ENCODE measurements around the gene AIPL1. TPM values are rescaled to one million over a fixed set of nuclear protein-coding genes. Genes with fewer than 3 reads are reported as not detected.

The AIPL1 gene
- total RNA-seq, 1 donor from 2014 or later = not detected

DNA sequence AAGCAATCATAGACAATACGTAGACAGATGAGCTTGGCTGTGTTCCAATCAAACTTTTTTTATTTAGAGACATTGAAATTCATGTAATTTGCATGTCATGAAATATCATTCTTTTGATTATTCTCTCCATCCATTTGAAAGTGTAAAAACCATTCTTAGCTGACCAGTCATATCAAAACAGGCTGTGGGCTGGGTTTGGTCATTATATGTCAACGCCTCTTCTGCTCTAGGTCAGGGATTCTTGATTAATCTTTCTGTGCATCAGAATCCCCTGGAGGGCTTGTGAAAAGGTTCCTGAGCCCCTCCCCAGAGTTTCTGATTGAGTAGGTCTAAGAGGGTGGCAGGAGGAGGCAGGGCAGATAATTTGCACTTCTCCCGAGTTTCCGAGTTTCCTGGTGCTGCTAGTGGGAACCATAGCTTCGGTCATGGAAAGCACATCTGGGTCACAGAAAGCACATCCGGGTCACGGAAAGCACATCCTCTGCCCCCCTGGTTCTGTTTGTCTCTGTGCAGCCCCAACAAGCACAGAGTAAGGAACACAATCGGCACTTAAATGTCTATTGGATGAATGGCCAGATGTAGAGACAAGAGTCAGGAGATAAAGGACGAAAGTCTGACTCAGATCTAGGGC lies 25.7 kb upstream of the AIPL1 start:
- DNase-seq (ENCODE audit: low spot score in 2 of 2) = no peak
- H3K4me3 ChIP-seq = no peak overlapping the region
- no peaks in the 10 kb centered on the region for H3K4me1 ChIP-seq
- no peaks in the 10 kb centered on the region for H3K36me3 ChIP-seq
- TF ChIP-seq, protein P1, sequence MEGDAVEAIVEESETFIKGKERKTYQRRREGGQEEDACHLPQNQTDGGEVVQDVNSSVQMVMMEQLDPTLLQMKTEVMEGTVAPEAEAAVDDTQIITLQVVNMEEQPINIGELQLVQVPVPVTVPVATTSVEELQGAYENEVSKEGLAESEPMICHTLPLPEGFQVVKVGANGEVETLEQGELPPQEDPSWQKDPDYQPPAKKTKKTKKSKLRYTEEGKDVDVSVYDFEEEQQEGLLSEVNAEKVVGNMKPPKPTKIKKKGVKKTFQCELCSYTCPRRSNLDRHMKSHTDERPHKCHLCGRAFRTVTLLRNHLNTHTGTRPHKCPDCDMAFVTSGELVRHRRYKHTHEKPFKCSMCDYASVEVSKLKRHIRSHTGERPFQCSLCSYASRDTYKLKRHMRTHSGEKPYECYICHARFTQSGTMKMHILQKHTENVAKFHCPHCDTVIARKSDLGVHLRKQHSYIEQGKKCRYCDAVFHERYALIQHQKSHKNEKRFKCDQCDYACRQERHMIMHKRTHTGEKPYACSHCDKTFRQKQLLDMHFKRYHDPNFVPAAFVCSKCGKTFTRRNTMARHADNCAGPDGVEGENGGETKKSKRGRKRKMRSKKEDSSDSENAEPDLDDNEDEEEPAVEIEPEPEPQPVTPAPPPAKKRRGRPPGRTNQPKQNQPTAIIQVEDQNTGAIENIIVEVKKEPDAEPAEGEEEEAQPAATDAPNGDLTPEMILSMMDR (IDR thresholded peaks at IDR 0.05) = no peak
- no peaks in the 10 kb centered on the region for H3K27me3 ChIP-seq
- H3K27ac ChIP-seq = no peak overlapping the region
- intact Hi-C loops (cut with DNase I) = no loop called here
- no peaks in the 10 kb centered on the region for H3K9me3 ChIP-seq

DNA sequence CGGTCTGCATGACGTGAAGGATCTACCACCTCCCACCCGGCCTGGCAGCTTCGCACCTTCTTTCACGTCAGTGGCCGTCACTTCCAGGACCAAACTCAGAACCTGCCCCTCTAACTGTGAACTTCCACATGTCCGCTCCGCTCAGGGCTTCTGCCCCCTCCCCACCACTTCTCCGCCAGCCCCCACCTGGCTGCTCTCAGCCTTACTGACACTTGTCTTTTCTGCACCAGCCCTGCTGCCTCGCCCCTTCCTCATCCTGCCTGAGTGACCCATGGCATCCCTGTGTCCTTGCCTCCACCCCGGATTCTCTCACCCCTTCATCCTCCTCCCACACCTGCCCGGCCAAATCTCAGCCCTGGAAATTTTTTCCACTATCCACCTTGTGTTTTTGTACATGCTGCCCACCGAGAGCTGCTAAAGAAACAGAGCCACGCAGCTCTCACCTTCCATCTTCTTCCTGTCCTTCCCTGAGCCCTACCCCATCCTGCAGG lies 23.6 kb upstream of the AIPL1 start:
- no peak for DNase-seq (ENCODE audit: low spot score in 2 of 2)
- intact Hi-C loops (cut with DNase I) = no loop called here
- peaks cover 7% of the 10 kb centered on the region for H3K27me3 ChIP-seq
- no peak overlapping the region for H3K4me3 ChIP-seq
- peaks cover 0 to 2% of the 10 kb centered on the region in 2 donors for H3K4me1 ChIP-seq
- no peaks in the 10 kb centered on the region for H3K36me3 ChIP-seq
- TF ChIP-seq, protein P1 (IDR thresholded peaks at IDR 0.05) = no peak
- no peak overlapping the region for H3K27ac ChIP-seq
- H3K9me3 ChIP-seq = no peaks in the 10 kb centered on the region

DNA sequence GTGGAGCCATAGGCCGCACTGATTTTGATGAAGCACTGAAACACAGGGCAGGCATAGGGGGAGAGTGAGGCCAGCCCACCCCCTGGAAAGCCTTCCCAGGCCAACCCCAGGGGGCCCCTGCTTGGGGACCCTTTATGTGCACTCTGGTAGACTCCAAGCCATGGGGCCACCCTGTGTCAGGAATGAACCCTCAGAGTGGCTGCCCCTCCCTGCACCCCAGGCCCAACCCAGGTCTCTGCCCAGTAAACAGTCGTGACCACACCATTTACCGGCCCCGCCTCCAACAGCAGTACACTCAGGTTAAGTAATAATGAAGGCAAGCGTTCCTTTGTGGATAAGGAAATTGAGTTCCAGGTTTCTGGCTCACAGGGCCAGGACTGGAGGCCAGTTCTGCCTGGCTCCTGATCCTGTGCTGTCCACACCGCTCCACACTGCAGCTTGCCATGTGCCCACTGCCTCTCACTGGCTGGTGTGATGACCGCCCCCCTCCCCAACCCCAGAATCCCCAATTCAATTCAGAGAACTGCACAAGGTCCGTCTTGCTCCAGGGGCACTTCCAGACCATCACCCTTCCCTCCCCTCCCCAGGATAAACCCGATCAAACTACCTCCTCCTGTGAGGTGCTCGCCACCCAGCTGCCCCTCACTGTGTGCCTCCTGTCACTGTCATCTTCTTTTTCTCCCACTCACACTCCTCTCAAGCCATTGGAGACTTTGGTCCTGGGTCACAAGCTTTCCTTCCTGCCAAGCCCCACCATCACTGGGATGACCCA lies 23.0 kb upstream of the AIPL1 start:
- H3K36me3 ChIP-seq = no peaks in the 10 kb centered on the region
- no peak overlapping the region for H3K27ac ChIP-seq
- H3K27me3 ChIP-seq = peaks cover 7% of the 10 kb centered on the region
- no peak overlapping the region for H3K4me3 ChIP-seq
- no peak for DNase-seq (ENCODE audit: low spot score in 2 of 2)
- H3K4me1 ChIP-seq = peaks cover 0 to 2% of the 10 kb centered on the region in 2 donors
- intact Hi-C loops (cut with DNase I) = no loop called here
- TF ChIP-seq, protein P1 (IDR thresholded peaks at IDR 0.05) = no peak
- no peaks in the 10 kb centered on the region for H3K9me3 ChIP-seq

DNA sequence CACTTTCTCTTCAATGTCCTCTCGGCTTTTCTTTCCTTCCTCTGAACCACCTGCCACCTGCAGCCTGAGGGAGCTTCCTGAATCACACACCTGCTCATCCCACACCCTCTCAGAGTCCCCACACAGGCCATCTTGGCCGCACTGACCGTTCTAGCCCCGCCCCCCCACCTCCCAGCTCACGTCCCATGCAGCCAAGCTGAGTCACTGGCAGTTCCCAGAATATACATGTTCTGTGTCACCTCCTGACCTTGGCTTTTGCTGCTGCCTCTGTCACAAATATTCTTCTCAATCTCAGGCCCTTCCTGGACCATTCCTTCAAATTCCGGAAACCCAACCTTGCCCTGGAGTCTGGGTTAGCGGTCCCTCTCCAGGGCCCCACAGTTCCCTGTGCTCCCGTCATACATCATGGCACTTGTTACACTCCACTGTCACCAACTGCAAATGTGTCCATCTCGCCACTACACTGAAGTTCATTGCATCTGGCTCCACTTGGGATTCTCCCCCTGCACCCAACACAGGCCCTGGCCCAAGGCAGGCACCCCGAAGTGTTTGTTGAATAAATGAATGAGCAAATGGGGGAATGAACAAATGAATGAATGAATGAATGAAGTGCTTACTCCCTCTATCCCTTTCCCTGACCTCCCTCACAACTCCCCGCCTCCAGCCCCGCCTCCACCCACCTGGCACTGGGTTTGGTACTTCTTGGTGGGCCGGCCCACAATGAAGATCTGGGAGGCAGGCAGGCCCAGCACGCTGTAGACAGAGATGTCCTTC lies 22.2 kb upstream of the AIPL1 start:
- DNase-seq (ENCODE audit: low spot score in 2 of 2) = no peak
- TF ChIP-seq, protein P1 (IDR thresholded peaks at IDR 0.05) = no peak
- Histone ChIP-seq H3K36me3 (no peaks in the 10 kb centered on the region), H3K4me1 (peaks cover 0 to 2% of the 10 kb centered on the region in 2 donors), H3K27me3 (peaks cover 7% of the 10 kb centered on the region), H3K4me3 (no peak overlapping the region), H3K9me3 (no peaks in the 10 kb centered on the region), H3K27ac (no peak overlapping the region)
- intact Hi-C loops (cut with DNase I) = no loop called here

DNA sequence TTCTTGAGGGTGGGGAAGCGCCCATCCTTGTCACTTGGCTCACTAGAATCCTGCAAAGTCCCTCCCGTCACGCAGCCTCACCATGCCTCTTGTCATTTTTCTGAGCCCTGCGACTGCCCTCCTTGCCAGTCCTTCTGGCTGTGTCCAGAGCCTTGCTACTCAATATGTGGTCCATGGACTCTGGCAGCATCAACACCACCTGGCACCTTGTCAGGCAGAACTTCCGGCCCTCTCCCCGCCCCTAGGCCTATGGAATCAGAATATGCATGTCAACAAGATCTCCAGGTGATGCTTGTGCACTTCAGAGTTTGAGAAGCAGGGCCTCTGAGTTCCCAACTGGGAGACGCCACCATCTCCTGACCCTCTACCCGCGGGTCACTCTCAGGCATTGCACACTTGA lies 21.4 kb upstream of the AIPL1 start:
- Histone ChIP-seq H3K27me3 (peaks cover 7% of the 10 kb centered on the region), H3K4me1 (peaks cover 0 to 2% of the 10 kb centered on the region in 2 donors), H3K9me3 (no peaks in the 10 kb centered on the region), H3K36me3 (no peaks in the 10 kb centered on the region), H3K27ac (no peak overlapping the region), H3K4me3 (no peak overlapping the region)
- no peak for DNase-seq (ENCODE audit: low spot score in 2 of 2)
- TF ChIP-seq, protein P1 (IDR thresholded peaks at IDR 0.05) = no peak
- intact Hi-C loops (cut with DNase I) = no loop called here
